ENCODE measurements around the gene TBC1D10B. TPM values are rescaled to one million over a fixed set of nuclear protein-coding genes. Genes with fewer than 3 reads are reported as not detected.

Gene TBC1D10B, protein sequence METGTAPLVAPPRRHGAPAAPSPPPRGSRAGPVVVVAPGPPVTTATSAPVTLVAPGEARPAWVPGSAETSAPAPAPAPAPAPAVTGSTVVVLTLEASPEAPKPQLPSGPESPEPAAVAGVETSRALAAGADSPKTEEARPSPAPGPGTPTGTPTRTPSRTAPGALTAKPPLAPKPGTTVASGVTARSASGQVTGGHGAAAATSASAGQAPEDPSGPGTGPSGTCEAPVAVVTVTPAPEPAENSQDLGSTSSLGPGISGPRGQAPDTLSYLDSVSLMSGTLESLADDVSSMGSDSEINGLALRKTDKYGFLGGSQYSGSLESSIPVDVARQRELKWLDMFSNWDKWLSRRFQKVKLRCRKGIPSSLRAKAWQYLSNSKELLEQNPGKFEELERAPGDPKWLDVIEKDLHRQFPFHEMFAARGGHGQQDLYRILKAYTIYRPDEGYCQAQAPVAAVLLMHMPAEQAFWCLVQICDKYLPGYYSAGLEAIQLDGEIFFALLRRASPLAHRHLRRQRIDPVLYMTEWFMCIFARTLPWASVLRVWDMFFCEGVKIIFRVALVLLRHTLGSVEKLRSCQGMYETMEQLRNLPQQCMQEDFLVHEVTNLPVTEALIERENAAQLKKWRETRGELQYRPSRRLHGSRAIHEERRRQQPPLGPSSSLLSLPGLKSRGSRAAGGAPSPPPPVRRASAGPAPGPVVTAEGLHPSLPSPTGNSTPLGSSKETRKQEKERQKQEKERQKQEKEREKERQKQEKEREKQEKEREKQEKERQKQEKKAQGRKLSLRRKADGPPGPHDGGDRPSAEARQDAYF
- total RNA-seq = 33.5 and 36.0 TPM in 2 replicates

DNA sequence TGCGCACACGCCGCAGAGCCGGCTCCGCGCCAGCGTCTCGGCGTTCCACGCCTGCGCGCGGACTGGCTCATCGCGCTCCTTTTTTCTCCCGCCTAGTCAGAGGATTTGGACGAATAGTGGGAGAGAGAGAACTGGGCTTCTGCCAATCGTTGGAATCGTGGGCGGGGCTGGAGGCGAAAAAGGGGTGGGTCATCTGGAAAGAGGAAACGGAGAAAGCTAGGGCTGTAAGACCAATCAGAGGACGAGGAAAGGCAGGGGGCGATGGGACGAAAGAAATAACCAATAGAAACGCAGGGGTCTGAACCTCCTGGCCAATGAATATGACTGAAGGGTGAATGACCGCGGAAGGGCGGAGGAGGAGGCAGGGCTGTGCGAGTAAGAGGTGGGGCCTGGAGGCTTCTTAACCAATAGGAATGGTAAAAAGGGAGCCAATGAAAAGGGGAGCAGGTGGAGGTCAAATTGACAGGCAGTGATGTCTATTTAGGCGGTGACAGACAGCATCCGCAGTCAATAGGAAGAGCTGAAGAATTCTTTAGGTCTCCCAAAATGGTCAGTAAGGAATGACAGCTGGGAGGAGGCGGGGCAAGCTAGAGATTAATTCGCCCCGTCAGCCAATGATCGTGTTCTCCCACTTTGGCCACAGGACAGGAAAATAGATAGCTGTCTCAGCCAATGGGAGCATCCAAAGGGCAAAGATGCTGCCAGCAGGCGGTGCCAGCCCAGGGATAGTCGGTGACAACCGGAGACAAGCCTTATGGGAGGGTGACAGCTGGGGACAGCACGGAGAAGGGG, at the start of gene TBC1D10B:
Gene TBC1D10B (minus strand): TSS at position 39 of the 792 bp plus-strand sequence. CDS start 311 bp downstream, outside the sequence.

DNA sequence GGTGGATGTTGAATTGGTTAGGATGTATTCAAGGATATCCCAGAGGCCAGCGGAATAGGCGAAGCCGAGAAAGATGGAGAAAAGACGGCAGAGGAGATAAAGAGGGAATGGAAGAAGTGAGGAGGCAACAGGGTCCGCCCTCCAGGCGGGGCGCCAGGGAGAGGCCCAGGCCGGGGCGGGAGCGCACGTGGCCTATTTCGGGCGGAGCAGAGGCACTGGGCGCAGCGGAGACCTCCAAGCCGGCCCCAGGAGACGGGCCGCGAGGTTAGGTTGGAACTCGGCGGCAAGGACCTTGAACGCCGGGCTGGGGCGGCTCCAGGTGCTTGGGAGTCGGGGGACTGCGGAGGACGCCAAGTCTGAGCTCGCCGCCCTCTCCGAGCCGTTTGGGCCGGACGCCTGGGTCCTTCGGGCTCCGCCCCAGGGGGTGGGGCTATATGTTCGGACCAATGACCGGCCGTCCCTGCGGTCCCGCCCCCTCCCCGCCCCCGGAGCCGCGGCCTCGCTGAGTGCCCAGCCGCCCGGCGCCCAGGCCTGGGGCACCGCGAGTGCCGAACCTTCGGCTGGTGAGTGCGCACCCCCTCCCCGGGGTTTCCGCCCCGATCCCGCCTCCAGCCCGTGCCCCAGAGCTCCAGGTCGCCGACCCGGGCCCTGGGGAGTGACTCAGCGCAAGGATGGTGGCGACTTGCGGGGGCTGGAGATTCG, 37.0 kb upstream of the TBC1D10B start, which contains the start of gene ZNF771:
Gene ZNF771 (plus strand): TSS at position 505 of the 702 bp plus-strand sequence. CDS start 448 bp downstream, outside the sequence.

DNA sequence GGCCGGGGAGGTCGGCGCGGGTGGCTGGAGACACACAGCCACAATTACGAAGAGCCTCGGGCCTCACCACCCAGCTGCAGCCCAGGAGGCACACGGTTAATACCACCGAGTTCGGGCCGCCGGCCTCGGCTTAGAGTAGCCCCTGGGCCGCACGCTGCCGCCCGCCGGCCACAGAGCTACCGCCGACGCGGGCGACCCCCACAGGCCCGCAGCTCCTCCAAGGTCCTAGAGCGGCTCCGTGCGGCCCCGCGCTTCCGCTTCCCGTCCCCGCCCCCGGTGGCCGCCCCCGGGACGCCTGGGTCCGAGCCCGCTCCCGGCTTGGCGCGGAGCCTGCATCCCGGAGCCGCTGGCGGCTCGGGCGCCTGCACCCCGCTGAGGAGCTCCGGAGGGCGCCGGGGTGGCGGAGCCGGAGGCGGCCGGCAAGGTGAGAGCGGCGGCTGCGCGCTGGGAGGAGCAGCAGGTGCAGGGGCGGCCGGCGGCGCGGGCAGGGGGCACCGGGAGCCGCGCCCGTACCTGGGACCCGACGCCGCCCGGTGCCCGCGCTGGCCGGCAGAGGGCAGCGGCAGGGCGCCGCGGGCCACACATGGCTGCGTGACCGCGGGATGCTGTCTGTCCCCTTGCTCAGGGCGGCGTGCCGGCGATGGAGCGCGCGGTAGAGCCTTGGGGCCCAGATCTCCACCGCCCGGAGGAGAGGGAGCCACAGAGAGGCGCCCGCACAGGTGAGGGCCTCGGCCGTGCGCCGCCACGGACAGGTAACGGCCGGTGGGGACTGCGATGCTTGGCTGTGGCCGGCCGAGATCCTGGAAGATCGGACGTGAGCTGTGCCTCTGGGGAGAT, 25.1 kb upstream of the TBC1D10B start, which contains the start of gene ZNF48:
Gene ZNF48 (plus strand): TSS at position 266 of the 837 bp plus-strand sequence. CDS start 375 bp downstream, at position 641.

DNA sequence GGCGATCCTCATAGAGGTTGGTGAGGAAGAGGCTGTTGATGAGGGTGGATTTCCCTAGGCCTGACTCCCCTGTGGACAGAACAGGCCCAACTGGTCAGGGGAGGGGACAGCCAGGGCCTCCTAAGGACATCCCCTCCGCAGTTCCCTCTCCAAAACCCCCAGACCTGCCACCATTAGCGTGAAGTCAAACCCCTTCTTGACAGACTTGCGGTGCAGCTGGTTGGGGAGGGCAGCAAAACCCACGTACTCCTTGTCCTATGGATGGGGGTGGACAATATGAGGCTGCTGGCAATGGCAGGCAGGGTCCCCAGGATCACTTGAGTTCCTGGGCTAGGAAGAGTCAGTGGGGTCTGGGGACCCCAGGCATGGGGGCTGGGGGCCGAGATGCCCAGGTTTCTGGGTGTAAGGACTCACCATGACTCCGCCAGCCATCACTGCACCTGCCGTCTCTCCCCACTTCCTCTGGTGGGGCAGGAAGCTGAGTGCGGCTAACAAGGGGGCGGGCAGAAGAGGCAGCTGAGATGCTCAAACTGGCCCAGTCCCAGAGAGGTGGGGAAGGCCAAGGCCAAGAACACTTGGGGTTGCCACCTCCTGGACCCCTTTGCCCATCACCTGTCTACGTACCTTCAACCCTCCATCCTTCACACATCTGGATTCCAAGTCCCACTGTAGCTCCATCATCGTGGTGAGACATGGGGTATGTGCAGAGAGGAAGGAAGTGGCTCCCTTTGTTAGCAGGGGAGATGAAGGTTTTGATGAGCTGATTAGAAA, 12.0 kb upstream of the TBC1D10B start, which contains the start of gene SEPTIN1:
Gene SEPTIN1 (minus strand): TSS at position 451 of the 771 bp plus-strand sequence. CDS start 19 bp downstream, at position 432.

DNA sequence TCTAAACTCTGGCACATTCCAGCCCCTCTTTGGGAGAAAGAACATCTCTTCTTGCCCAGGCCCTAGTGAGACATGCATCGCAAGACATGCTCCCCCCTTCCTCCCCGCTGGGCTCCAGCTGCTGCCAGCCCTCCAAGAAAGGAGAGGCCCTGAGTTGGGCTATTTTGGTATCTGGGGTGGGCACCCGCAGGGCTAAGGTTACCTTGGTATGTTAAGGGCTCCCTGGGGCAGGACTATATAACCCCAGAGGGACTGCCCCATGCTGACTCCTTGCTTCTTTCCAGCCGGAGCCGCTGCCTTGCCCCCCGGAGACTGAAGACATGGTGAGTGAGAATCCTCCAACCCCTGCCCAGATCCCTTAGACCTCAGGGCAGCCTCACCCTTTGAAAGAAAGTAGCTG, 4.2 kb upstream of the TBC1D10B start, which contains the start of gene MYL11:
Gene MYL11 (plus strand): TSS at position 265 of the 400 bp plus-strand sequence. CDS start 56 bp downstream, at position 321.

DNA sequence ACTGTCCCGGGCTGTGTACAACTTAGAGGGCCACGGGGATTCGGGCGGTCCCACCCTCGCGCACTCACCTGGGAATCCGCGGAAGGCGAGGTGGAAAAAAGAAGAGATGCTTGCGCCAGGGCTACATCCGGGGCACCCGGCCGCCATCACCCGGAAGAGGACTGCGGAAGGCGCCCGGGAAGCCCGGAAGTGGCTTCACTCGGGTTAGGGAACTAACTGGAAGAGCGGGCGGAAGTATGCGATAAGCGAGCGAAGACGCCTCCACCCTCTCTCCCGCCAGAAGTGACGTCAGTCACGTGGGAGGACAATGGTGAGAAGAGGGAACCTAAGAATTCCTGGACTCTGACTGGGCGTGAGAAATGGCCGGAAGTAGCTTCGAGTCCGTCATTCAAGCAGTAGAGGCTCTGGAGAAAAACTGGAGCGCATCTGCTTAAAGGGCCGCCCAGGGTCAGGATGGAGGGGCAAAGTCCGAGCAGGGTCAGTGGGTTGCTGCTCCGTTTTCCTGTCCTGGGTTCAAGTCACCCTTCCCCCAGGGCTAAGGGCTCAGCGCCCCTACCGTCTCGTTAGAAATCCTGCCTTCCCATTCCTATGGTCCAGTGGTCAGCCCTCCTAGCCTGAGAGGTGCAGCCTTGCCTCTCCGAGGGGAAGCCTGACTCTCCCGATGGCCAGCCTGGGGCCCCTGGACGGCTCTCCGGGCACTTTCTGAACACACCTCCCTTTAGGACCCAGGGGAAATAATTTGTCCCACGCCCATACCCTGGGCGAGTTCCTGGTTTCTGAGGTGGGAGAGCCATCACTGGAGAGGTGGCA, 14.9 kb downstream of the TBC1D10B start, which contains the start of gene CD2BP2:
Gene CD2BP2 (minus strand): TSS at position 165 of the 810 bp plus-strand sequence. CDS start 627 bp downstream, outside the sequence.

Other genes starting within 250 kb of the TBC1D10B start
- gene MAPK3, start 247.3 kb downstream of the TBC1D10B start, total RNA-seq = 31.9 and 41.7 TPM in 2 replicates
- 10.9 and 15.5 TPM in 2 replicates for gene CORO1A, start 186.9 kb downstream of the TBC1D10B start, total RNA-seq
- 177 and 301 TPM in 2 replicates for gene BOLA2B, start 176.8 kb downstream of the TBC1D10B start, total RNA-seq
- gene SLX1A, start 176.6 kb downstream of the TBC1D10B start, total RNA-seq = 45.4 and 53.1 TPM in 2 replicates
- gene SULT1A3, start 171.2 kb downstream of the TBC1D10B start, total RNA-seq = 2.4 and 5.3 TPM in 2 replicates
- 2.0 TPM in 1 of 2 replicates, not detected in the other for gene NPIPB13, start 122.0 kb downstream of the TBC1D10B start, total RNA-seq
- gene CD2BP2, start 15.2 kb downstream of the TBC1D10B start, total RNA-seq = 47.6 and 63.2 TPM in 2 replicates
- not detected in 2 replicates for gene MYL11, start 4.3 kb upstream of the TBC1D10B start, total RNA-seq
- not detected in 2 replicates for gene SEPTIN1, start 12.1 kb upstream of the TBC1D10B start, total RNA-seq
- gene ZNF48, start 24.9 kb upstream of the TBC1D10B start, total RNA-seq = 5.2 and 6.7 TPM in 2 replicates
- gene ZNF771, start 37.1 kb upstream of the TBC1D10B start, total RNA-seq = 7.7 and 9.0 TPM in 2 replicates
- gene DCTPP1, start 59.5 kb upstream of the TBC1D10B start, total RNA-seq = 44.7 and 66.1 TPM in 2 replicates
- gene SEPHS2, start 75.4 kb upstream of the TBC1D10B start, total RNA-seq = 15.9 and 20.4 TPM in 2 replicates
- not detected in 2 replicates for gene ITGAL, start 102.2 kb upstream of the TBC1D10B start, total RNA-seq
- gene ZNF768, start 156.1 kb upstream of the TBC1D10B start, total RNA-seq = 34.9 and 44.1 TPM in 2 replicates
- gene ZNF747, start 164.4 kb upstream of the TBC1D10B start, total RNA-seq = 5.7 and 7.0 TPM in 2 replicates
- gene ZNF764, start 187.9 kb upstream of the TBC1D10B start, total RNA-seq = 2.7 and 4.8 TPM in 2 replicates
- 7.9 and 9.8 TPM in 2 replicates for gene ZNF688, start 201.2 kb upstream of the TBC1D10B start, total RNA-seq
- gene ZNF785, start 215.2 kb upstream of the TBC1D10B start, total RNA-seq = 1.7 and 2.3 TPM in 2 replicates
- 4.9 and 5.8 TPM in 2 replicates for gene ZNF689, start 239.9 kb upstream of the TBC1D10B start, total RNA-seq